HG03460 (cell line): ENCODE data around the gene ABLIM2.

Experiments
- ATAC-seq: cut with Tn5 transposase; IDR thresholded peaks from one replicate; pipeline ENCODE4 v1.9.1; 2021; ENCODE audit not compliant: unreplicated experiment

ABLIM2 gene

GRCh38 chr4:7989654-7990053 lies 169.0 kb downstream of the ABLIM2 start:
- no peak for ATAC-seq

DNA sequence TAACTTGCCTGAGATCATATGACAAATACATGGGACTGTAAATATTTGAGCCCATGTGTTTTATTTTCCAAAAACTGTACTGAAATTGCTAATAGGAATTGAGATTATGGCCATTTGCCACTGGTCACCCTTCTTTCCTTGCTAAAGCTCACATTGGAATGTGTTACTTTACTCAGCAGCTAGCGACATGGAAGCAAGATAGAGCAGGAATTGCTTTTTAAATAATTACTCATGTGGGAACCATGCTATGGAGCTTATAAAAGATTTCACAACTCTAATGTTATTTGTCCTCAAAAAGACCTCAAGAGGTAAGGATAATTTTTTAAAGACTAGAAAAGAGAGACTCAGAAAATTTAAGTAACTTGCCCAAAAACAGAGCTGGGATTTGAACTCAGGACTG lies 170.2 kb downstream of the ABLIM2 start:
- ATAC-seq, result no peak

DNA sequence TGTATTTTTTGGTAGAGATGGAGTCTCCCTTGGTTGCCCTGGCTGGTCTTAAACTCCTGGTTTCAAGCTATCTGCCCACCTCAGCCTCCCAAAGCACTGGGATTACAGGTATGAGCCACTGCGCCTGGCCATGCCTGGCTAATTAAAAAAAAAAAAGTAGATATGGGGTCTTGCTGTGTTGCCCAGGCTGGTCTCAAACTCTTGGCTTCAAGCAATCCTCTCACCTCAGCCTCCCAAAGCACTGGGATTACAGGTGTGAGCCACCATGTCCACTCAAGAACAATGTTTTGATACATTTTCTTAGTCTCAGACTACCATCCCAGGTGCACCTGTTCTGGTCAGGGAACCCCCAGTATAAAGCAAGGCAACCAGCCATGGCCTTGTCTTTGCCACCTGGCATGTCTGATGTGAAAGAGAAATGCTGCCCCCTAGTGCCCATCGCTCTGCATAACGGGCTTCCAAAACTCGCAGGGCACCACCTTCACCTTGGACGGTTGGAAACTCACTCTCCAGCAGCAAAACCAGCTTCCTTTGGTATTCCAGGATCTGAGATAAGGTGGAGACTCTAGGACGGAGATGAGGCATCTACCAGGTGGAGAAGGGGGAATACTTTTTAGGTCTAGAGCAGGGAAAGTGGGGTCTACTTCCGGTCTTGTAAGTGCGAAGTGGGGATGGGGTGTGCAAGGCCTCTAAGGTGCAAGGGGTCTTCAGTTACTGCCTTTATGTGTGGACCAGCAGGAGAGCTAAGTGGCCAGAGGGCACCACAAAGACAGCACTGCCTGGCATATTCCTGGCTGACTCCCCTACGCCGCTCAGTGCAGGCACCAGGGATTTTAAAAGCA lies 171.2 kb downstream of the ABLIM2 start:
- peak; percentile 77 for ATAC-seq

GRCh38 chr4:7985891-7986441 lies 172.6 kb downstream of the ABLIM2 start:
- no peak for ATAC-seq

- ATAC-seq, result no peak
These were observed 173.5 kb downstream of the ABLIM2 start for GRCh38 chr4:7985072-7985471.

DNA sequence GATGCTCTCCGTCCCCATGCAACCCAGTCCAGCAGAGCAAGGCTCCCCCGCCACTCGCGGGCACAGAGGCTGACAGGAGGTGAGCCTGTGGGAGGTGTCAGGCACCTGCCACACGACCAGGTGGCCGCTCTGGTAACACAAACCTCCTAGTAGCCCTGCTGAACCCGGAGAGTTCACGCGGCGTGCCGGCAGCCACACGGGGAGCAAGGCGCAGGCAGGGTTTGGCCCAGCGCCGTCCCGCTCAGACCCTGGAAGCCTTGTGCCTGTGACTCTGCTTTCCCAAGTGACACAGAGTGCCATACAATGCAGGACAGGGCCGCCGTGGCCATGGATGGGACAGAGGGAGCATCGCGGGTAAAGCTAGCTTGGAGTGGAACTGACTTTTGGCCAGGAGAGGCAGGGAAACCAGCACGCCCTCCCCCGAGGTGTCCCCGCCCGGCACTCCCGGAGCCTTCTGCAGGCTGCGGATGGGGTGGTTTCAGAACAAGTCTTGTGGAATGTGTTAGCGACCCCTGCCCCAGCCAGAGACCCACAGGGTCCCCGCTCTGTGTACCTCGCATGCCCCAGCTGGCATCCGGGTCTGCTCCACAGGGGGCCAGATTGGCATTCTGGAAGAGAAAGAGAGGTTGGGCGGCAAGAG lies 174.2 kb downstream of the ABLIM2 start:
- no peak for ATAC-seq

GRCh38 chr4:7983296-7983695 lies 175.3 kb downstream of the ABLIM2 start:
- no peak for ATAC-seq

- ATAC-seq, result no peak
These were observed 176.7 kb downstream of the ABLIM2 start for GRCh38 chr4:7981738-7982394.

DNA sequence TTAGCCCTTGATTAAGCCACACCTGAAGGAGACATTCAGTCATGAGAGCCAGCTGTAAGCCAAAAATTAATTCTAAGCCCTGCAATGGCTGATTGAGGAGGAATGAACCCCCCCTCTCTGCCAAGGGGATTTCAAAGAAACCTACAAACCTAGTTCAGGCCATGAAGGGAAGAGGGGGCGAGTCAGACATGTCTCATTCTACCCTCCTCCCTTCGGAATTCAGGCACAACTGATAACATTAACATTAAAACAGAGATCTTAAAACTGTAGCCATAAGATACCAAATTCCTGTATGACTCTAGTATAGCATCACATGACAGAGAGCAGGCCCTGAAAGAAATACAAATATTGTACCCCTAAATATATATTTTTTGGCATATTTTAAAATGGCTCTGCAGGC lies 178.6 kb downstream of the ABLIM2 start:
- no peak for ATAC-seq

GRCh38 chr4:7979652-7979968 lies 179.0 kb downstream of the ABLIM2 start:
- ATAC-seq, result no peak

- no peak for ATAC-seq
These were observed 179.5 kb downstream of the ABLIM2 start for GRCh38 chr4:7978907-7979651.

DNA sequence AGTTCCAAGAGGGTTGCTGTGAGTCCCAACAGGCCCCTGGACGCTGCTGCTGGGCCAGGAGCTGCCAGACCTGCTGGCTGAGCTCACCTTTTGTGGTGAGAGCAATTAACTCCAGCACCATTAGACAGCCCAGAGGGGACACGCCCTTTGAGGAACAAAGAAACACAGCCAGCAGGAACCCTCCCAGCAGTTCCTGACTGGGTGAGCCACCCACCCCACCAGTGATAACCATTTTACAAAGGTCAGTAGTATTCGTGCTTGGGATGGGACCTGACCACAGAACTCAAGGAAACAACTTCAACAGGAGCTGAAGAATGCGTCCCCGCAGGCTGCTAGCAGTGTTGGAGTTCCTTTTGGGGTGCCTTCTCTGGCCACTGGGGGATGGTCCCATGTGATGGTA lies 180.1 kb downstream of the ABLIM2 start:
- ATAC-seq, result no peak

- ATAC-seq, result no peak
These were observed 182.0 kb downstream of the ABLIM2 start for GRCh38 chr4:7976634-7977033.

- no peak for ATAC-seq
These were observed 182.6 kb downstream of the ABLIM2 start for GRCh38 chr4:7976025-7976424.

DNA sequence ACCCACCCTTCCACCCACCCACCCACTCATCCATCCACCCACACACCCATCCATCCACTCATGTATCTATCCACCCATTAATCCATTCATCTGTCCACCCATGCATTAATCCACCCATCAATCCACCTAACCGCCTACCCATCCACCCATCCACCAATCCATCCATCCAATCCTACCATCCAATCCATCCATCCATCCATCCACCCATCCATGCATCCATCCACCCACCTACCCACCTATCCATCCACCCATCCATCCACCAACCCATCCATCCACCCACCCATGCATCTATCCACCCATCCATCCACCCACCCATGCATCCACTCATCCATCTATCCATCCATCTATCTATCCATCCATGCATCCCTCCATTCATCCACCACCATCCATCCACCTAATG lies 184.2 kb downstream of the ABLIM2 start:
- no peak for ATAC-seq

GRCh38 chr4:7973545-7973981 lies 185.1 kb downstream of the ABLIM2 start:
- no peak for ATAC-seq

DNA sequence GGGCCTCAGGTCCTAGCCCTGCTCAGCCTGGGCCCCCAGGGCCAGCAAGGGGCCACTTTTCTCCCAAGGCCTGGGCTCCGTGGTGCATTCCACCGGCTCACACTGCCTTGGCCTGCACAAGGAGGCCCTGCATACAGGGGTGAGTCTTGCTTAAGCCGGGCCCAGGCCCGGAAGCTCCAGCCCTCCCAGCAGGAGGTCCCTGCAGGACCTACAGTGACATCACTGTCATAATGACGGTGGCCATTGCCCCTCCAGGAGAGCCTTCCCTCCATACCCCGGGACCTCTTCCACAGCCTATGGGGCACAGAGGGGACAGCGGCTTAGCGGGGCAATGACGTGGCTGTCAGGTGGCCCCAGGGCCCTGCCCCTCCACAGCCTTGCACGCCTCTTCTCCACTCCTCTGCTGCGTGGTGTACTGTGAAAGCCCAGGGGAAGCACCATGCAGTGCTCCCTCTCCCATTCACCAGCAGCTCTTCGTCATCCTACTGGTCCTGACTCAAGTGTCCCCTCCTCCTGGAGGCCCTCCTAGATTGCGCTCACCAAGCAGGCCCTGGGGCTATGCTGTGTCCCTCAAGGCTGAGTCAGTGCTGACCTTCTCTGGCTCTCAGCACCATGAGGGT lies 186.6 kb downstream of the ABLIM2 start:
- no peak for ATAC-seq

DNA sequence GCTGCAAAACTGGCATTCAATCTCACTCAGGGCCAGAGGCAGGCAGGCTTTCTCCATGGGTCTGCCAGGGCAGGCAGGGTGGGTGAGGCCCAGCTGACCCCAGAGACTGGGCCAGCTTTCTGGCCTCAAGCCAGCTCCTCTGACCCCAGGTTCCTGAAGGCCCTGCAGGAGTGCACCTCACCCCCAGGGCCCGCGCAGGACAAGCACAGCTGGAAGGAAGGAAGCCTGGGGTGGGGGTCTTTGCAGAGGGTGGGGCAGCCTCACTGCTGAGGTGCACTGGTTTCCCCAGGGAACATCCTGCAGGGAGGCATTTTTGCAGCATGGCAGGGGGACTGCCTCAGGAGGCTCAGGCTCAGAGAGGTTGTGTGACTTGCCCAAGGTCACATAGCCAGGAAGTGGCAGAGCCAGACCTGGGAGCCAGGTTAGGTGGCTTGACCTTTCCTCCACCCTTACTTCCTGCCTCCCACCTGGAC lies 187.4 kb downstream of the ABLIM2 start:
- ATAC-seq, result no peak

GRCh38 chr4:7970361-7970946 lies 188.2 kb downstream of the ABLIM2 start:
- no peak for ATAC-seq

- no peak for ATAC-seq
These were observed 190.2 kb downstream of the ABLIM2 start for GRCh38 chr4:7968262-7968896.
